Frontal cortex (tissue), 4 donors: ENCODE results near the gene KRTAP9-6. TPM values are rescaled to one million over a fixed set of nuclear protein-coding genes. Genes with fewer than 3 reads are reported as not detected.
"Not testable (repeated sequence)": the region's sequence is repeated elsewhere in the genome, so short reads cannot be mapped to it uniquely, and the experiment has no call there.

Experiments
- DNase-seq, 2 donors: peaks; one replicate each; pipeline ENCODE4 v3.0.0; 2012; ENCODE audit warnings: low spot score in 2 of 2
- FAIRE-seq: peaks from 2 replicates; lab custom pipeline; 2012; peaks lifted over from hg19 to GRCh38; lab: Jason Lieb, UNC
- total RNA-seq: library from RNA; depleted of rRNA; stranded (reverse); fragments of >200 nt; gene quantifications from one replicate; pipeline ENCODE4 v1.2.3, GENCODE V29; 2014
- donor health status: control.
- donor health status: control.
- donor health status: control.

KRTAP9-6 gene
- total RNA-seq, 1 donor from 2014 or later = not detected

DNA sequence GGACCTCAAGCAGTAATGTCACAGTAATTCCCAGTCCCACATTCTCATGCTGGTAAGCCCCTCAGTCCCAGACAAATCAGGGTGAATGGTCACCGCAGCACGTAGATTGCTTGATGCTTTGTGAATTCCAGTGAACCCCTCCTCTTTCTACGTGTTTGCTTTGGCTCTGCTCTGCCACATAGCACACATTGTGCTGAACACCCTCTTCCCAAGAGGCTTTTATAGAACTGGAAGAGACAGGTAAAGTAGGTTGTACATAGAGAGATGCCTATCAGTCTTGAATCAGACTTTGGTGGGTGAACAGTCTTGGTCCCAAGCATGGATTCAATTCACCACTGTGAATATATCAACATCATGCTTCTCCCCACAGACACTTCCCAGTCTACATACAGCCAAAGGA, 579 bp upstream of the KRTAP9-6 start:
- FAIRE-seq (no peak), DNase-seq (no peak)

DNA sequence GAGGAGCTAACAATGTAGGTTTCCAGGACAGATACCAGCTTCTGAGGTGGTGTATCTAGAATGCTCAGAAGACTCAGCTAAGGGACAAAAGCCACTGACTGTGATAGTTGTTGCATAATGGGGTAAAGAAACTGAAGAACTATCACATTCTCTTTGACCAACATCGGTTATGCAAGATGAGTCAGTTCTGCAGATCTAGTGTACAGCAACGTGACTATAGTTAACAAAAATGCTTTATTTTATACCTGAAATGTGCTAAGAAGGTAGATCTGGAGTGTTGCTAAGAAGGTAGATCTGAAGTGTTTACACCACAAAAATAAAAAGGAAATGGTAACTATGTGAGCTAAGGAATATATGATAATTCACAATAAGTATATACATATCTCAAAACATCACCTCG, 2.5 kb downstream of the KRTAP9-6 start:
- no peak for FAIRE-seq
- DNase-seq = no peak

DNA sequence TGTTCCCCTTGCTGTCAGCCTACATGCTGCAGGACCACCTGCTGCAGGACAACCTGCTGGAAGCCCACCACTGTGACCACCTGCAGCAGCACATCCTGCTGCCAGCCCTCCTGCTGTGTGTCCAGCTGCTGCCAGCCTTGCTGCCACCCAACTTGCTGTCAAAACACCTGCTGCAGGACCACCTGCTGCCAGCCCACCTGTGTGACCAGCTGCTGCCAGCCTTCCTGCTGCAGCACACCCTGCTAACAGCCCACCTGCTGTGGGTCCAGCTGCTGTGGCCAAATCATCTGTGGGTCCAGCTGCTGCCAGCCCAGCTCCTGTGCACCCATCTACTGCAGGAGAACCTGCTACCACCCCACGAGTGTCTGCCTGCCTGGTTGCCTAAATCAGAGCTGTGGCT, 6.1 kb downstream of the KRTAP9-6 start:
- DNase-seq, FAIRE-seq: not testable (repeated sequence)

DNA sequence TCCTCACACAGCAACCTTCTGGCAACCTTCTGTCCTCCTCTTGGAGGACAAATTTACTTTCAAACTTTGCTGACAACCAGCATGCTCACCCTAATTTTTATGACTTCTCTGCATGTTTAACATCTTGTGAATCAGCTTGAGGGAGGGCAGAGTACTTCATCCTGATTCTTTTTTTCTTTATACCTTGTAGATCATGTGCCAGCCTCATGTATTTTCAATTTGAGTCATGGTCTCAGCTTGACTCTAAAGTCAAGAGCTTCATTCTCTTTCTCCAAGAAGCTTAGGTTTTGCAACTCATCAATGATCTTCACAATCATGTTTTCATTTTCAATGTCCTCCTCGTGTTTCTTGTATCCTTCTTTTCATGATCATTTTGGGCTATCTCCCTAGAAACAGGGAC, 6.7 kb downstream of the KRTAP9-6 start:
- FAIRE-seq (no peak), DNase-seq (no peak)

DNA sequence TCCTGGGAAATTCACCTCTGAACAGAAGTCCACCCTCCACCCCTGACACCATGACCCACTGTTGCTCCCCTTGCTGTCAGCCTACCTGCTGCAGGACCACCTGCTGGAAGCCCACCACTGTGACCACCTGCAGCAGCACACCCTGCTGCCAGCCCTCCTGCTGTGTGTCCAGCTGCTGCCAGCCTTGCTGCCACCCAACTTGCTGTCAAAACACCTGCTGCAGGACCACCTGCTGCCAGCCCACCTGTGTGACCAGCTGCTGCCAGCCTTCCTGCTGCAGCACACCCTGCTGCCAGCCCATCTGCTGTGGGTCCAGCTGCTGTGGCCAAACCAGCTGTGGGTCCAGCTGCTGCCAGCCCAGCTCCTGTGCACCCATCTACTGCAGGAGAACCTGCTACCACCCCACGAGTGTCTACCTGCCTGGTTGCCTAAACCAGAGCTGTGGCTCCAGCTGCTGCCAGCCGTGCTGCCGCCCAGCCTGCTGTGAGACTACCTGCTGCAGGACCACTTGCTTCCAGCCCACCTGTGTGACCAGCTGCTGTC, 10.5 kb downstream of the KRTAP9-6 start, which contains the start of gene KRTAP9-7:
Gene KRTAP9-7, plus strand, starts transcription at position 51 of the 543 bp plus-strand sequence. Its CDS starts 0 bp downstream, at position 51.
- FAIRE-seq, DNase-seq: not testable (repeated sequence)

DNA sequence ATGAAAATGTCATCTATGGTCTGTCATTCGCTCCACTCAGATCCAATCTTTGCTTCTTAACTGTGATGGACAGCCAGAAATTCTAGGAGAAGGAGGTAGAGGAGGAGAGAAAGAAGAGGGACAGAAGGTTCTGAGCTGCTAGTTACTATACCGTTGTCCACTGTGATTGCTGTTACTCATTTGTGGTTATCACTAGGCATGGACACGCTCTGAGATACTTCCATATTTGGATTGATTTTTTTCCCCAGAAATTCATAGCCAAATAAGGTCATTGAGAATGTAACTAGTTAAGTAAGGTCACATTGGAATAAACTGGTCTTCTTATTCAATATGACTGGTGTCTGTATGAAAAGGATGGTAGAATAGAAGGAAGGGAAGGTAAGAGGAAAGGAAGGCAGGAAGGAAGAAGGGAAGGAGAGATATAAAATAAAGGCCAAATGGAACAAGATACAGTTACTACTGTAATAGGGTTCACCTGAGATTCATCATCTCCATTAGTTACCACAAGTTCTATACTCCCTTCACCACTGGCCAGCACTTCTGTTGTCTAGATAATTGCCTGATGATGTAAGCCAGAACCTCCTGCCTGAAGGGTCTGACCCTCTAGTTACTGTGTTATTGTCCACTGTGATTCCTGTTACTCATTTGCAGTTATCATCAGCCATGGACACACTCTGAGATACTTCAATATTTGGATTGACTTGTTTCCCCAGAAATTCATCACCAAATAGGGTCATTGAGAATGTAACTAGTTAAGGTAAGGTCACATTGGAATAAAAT, 13.2 kb downstream of the KRTAP9-6 start:
- FAIRE-seq (no peak), DNase-seq (no peak)

DNA sequence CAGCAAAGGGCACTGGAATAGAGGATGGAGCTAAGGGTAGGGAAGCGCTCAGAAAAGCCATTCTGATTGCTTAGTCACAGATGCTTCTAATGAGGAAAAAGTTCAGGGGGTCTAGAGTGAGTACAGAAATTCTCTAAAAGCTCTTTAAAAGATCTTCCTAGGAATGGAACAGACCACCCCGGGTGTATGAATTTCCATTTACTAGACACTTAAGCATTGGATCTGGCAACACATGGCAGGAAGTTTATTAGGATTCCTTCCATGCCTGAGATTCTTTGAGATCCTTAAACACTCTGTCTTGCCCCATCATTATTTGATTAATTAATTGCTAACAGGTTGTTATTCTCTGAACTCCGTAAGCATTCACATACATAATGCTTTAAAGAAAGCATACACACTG, 18.9 kb downstream of the KRTAP9-6 start:
- DNase-seq (no peak), FAIRE-seq (no peak)

DNA sequence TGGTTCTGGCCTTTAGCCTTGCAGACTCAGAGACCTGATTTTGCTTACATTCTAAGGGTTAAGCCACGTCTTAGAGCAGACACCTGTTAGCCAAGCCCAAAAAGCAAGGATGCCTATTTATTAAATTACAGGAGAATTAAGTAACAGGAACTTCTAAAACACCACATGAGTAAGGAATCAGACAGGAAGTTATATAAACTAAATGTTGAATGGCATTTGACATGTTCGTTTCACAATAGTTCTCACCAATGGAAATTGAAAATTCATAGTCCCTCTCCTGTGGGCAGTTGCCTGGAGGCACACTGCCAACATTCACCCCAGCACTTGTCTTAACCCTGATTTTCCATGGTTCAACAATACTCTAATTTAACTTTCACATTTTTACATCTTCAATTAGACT, 19.4 kb downstream of the KRTAP9-6 start:
- DNase-seq = no peak
- FAIRE-seq = no peak

DNA sequence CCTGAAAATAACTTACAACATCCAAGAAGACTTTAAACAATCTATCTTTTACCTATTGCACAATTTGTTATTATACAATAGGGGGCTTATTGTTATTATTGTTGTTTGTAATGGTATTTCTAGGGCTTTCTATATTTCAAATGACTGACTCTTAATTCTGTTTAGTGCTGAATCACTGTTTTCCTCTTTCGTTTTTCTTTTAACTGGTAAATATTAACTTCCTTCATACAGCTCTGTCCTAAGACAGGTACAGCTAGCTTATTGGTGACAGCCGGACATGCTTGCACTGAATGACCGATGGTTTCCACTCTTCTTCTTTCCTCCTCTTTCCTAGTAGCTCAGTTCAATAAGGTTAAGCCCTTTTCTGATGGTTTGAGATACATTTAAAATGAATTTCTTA, 21.9 kb downstream of the KRTAP9-6 start:
- DNase-seq = no peak
- FAIRE-seq = no peak

DNA sequence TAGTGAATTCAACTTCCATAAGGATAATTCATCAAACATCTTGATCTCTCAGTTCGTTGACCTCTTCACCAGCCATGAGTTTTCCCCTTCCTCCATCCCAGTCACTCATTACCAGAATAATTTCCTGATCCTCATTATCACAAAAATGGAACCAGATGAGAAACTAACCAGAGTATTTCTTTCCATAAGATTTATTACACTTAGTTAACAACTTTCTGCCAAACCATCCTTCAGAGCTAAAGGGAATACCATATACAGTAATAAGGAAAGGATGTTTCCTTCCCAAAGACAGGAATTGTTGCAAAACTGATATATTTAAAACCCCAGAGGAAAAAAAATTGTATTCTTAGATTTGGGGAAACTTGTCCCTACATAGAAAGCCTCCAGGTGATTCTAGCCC, 28.8 kb downstream of the KRTAP9-6 start:
- FAIRE-seq = no peak
- no peak for DNase-seq

DNA sequence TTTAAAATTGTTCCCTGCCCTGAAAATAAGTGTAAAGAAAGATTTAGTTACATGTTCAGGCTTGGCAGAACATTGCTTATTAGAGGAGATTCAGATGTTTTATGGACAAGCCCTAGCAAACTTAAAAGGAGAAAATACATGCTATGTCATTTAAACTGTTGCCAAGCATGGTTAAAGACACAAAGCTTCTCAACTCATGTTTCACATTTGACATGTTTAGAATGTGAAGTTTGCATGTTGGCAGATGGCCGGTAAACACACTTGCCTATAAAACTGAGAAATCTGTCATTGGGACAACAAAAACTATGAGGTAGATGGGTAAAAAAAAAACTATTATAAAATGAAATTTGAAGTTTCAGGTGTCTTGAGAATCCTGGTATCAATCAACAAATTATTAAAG, 31.7 kb downstream of the KRTAP9-6 start:
- FAIRE-seq = no peak
- DNase-seq = no peak

DNA sequence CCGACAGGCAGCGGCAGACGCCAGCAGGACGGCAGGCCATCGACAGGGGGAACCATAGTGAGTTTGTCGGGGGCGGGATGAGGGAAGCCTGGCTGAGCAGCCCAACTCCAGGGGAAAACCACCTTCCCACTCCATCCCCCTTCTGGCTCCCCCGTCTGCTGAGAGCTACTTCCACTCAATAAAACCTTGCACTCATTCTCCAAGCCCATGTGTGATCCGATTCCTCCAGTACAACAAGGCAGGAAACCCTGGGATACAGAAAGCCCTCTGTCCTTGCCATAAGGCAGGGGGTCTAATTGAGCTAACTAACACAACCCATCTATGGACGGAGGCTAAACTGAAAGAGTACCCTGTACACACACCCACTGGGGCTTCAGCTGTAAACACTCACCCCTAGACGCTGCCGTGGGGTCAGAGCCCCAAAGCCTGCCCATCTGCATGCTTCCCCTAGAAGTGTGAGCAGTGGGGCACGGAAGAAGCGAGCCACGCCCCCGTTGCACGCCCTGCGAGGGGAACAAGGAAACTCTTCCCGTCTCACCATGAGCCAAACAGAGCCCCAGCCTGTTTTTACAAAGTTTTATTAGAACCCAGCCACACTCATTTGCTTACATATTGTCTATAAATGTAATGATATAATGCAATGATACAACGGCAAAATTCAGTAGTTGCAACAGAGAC, 33.4 kb downstream of the KRTAP9-6 start:
- no peak for FAIRE-seq

DNA sequence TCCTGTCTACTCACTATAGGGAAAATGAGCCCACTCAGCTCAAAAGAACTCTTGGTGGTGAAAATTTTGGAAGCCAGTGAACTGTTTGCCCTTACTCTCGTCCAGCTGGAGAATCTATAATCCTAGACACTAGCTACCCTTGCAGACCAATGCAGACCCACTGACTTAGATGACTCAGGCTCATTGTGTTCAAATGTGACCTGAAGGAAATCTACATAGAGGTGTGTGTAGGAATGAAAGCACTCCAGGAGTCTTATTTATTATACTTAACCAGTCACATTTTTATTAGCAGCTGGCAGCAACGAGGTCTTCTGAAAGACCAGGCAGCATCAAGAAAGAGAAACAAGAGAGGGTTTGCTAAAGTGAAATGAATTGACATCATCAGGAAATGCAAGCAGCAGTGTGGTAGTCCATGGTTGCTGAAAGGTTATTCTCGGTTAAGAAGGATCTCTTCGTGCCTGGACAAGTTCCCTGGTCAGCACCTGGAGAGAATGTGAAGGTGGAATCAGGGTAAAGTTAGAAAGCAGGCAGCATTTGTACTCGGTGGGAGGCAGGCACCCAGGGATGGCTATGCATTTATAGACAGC, 36.1 kb downstream of the KRTAP9-6 start:
- DNase-seq (no peak), FAIRE-seq (no peak)

More for the DNA sequence above, 33.4 kb downstream of the KRTAP9-6 start:
- DNase-seq = no peak

DNA sequence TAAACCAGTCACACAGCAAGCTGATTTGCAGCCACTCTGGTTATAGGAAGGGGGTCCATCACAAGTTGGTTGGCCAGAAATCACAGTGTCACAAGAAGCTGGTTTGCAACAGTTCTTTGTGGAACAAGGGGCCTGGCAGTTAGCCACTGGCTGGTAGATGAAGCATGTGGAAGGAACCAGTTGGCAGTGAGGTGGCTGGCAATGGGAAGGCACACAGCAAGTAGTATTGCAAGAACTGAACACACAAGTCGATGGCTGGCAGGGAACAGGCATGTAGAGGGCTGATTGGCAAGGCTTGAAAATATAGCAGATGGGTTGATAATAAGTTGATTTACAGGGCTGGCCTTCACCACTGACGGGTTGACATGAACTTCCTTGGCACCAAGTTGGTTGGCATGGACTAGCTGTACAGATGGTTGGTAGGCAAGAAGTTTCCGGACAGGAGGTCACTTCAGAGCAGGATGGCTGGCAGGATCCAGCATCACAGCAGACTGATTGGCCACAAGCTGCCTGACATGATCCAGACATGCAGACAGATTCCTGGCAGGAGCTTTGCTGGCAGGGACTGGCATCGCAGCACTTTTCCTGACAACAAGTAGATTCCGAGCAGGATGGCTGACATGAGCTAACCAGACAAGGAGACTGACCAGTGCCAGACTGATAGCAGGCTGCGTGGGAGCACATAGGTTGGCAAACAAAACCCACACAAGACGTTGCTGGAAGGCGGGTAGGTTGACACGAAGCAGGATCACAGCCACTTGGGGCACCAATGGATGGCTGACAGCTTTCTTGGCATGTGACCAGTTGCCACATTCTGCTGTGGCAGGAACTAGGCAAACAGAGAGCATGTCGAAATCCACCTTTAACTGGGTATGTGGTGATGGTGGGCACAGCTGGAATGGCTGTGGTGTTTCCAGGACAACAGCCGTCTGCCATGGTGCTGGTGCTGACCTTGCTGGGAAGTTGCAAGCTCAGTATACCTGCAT, 37.0 kb downstream of the KRTAP9-6 start, which contains the start of gene KRTAP29-1:
Gene KRTAP29-1, minus strand, starts transcription at position 936 of the 986 bp plus-strand sequence. Its CDS starts 0 bp downstream, at position 936.
- FAIRE-seq = no peak
- no peak for DNase-seq

DNA sequence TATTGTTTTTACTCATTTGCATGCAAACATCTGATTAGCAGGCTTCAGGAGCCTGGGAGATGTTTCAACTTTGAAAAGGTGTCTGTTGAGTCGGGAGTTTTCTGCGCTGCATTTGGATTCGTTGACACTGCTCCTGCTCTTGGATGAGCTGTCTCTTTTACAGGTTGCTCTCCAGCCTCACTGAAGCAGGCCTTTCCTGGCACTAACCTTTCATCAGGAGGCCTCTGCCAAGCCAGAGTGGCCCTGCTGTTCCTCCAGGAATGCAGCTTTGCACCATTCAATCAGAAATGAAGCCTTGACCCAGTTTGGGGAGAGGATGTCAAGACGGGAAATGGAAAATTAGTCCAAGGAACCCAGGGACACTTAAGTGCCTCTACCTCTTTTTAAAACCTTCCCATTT, 37.8 kb downstream of the KRTAP9-6 start:
- no peak for FAIRE-seq
- no peak for DNase-seq

DNA sequence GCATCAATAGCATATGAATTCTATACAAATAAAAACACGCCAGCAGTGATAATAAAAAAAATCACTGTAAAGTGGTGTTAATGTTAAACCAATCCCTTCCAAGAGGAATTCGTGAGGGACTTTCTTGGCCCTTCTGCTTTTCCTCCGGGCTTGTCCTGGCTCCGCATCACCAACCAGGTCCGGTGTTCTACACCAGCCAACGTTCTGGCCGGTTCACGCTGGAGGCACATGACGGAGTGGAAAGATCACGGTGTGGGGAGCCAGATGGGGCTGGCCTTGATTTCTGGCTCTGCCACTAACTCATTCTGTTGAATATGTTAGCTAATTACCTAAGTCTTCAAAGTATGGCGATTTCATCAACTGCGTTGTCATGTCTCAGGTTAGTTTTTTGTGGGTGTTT, 38.9 kb downstream of the KRTAP9-6 start:
- DNase-seq (no peak), FAIRE-seq (no peak)

DNA sequence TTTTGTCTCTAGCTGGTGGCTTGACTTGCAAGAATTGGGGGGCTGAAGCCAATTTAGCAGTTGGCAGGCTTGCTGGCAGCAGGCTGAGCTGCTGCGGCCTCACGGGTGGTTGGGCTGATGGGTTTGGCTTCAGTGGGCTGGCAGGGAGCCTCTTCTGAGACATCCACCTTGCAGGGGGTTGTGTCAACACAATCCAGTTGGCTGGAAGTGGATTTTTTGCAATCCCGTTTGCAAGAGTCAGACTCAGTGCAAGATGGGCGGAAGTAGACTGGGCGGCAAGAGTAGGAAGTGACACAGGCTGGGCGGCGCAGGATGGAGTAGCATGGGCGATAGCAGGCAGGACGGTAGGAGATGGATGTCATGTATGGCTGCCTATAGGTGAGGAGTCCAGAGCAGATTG, 42.5 kb downstream of the KRTAP9-6 start:
- FAIRE-seq = no peak
- DNase-seq = no peak

DNA sequence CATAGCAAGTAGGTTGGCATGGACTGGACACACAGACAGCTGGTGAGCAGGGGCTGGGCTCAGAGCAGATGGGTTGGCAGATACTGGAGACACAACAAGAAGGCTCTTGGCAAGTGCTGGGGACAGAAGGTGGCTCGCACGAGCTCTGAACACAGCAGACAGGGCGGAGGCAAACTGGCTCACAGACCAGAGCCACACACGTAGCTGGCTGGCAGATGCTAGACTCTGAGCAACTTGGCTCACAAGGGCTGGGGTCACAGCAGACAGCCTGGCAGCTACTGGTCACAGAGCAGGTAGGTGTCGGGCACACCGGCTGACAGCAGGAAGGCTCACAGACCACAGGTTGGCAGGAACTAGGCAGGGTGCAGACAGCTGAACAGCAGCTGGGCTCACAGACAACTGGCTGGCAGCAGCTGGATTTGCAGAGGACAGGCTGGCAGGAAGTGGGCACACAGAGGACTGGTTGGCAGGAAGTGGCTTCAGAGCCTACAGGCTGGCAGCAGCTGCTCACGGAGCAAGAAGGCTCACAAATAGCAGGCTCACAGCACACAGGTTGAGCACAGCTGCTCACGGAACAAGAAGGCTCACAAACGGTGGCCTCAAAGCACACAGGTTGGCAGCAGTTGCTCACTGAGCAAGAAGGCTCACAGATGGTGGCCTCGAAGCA, 43.2 kb downstream of the KRTAP9-6 start:
- DNase-seq (no peak), FAIRE-seq (no peak)

DNA sequence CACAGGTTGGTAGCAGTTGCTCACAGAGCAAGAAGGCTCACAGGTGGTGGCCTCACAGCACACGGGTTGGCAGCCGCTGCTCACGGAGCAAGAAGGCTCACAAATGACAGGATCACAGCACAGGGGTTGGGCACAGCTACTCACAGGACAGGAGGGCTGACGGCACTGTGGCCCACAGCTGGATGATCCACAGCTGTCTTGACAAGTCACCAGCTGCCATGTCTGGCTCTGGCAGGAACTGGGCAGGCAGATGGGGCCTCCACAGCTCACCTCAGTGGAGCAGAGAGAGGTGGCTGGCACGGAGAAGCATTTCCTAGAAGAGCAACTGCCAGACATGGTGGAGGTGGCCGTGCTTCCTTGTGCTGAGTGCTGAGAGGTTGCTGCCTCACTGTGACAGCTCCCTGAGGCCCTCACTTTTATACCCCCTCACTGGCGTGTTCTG, 43.8 kb downstream of the KRTAP9-6 start, which contains the start of gene KRTAP16-1:
Gene KRTAP16-1, minus strand, starts transcription at position 392 of the 442 bp plus-strand sequence. Its CDS starts 56 bp downstream, at position 336.
- no peak for FAIRE-seq
- DNase-seq = no peak
